GM12878 (cell line): ENCODE results near the gene INAFM1. TPM values are rescaled to one million over a fixed set of nuclear protein-coding genes. Genes with fewer than 3 reads are reported as not detected.
A peak's percentile ranks its signal among the peaks of the same experiment; 100 is the strongest.

Experiments
- ATAC-seq: fragments of 200-7000 bp; cut with Tn5 transposase; 3 replicates; pipeline ENCODE4 v1.9.1; 2020; ENCODE audit warnings: mild to moderate bottlenecking, moderate library complexity
- BruUV-seq: library from RNA; stranded (reverse); fragments of 400-500 nt; replicated peaks from 2 replicates; lab custom pipeline; 2021; lab: Mats Ljungman, UMichigan
- CTCF ChIA-PET: fragments of 300-600 bp; sonication (Branson Sonifier 250); formaldehyde crosslinking; extraction: SDS; loops from one replicate; lab custom pipeline; 2021; ENCODE audit warnings: inconsistent platforms; lab: Yijun Ruan, JAX
- POLR2A ChIA-PET: fragments of 350-600 bp; formaldehyde crosslinking; extraction: SDS; loops from one replicate; lab custom pipeline; 2021; ENCODE audit warnings: inconsistent platforms; lab: Charles Lee
- RAD21 ChIA-PET: fragments of 300-600 bp; sonication (Branson Sonifier 250); formaldehyde crosslinking; loops from one replicate; lab custom pipeline; 2023; ENCODE audit warnings: antibody characterized with exemption; ENCODE audit not compliant: unreplicated experiment; lab: Charles Lee
- SMC1A ChIA-PET: fragments of 300-600 bp; sonication (Branson Sonifier 250); formaldehyde crosslinking; loops from one replicate; lab custom pipeline; 2023; ENCODE audit not compliant: unreplicated experiment, uncharacterized antibody; lab: Charles Lee
- DNase-seq: peaks from one replicate; pipeline ENCODE4 v3.0.0-alpha.2; 2011; ENCODE audit warnings: low read depth, low spot score
- FAIRE-seq: peaks from 3 replicates; lab custom pipeline; 2011; peaks lifted over from hg19 to GRCh38; lab: Jason Lieb, UNC
- H2AFZ ChIP-seq: 2 replicates; pipeline ENCODE4 v1.6.0; 2011; ENCODE audit warnings: low read depth, low read length, control low read depth; ENCODE audit not compliant: control insufficient read depth
- H3K27ac ChIP-seq: 2 replicates; pipeline ENCODE4 v1.5.1; 2011; ENCODE audit warnings: control low read depth; ENCODE audit not compliant: control insufficient read depth, insufficient read depth
- H3K27me3 ChIP-seq, 2 experiments: replicated peaks in 1 of 2; 2 replicates each; pipeline versions ENCODE4 v1.6.0 to v1.6.1; 2011; ENCODE audit warnings: low read length in 1 of 2; ENCODE audit not compliant: control insufficient read depth in 2 of 2, insufficient read depth in 2 of 2
- H3K36me3 ChIP-seq, 2 experiments: 2 replicates each; pipeline ENCODE4 v1.5.1; 2011; ENCODE audit warnings: low read length in 1 of 2; ENCODE audit not compliant: control insufficient read depth in 2 of 2, insufficient read depth in 2 of 2
- H3K4me1 ChIP-seq: 2 replicates; pipeline ENCODE4 v1.6.1; 2011; ENCODE audit warnings: mild to moderate bottlenecking, low read length, moderate library complexity, mixed read lengths; ENCODE audit not compliant: control insufficient read depth, insufficient read depth
- H3K4me2 ChIP-seq: 2 replicates; pipeline ENCODE4 v1.6.0; 2011; ENCODE audit warnings: control low read depth; ENCODE audit not compliant: control insufficient read depth, insufficient read depth
- H3K4me3 ChIP-seq: fragments of 200-600 bp; sonication (generic); 2 replicates; pipeline ENCODE4 v1.5.1; 2016
- H3K79me2 ChIP-seq: 2 replicates; pipeline ENCODE4 v1.6.0; 2011; ENCODE audit warnings: low read length; ENCODE audit not compliant: control insufficient read depth, insufficient read depth
- H3K9ac ChIP-seq: 2 replicates; pipeline ENCODE4 v1.8.0; 2011; ENCODE audit warnings: low read length, control low read depth, mixed read lengths; ENCODE audit not compliant: control insufficient read depth, insufficient read depth
- H3K9me3 ChIP-seq: replicated peaks from 3 replicates; pipeline ENCODE4 v1.5.1; 2011; ENCODE audit warnings: mild to moderate bottlenecking, low read length; ENCODE audit not compliant: control insufficient read depth, insufficient read depth
- H4K20me1 ChIP-seq: 2 replicates; pipeline ENCODE4 v1.6.0; 2011; ENCODE audit not compliant: control insufficient read depth, insufficient read depth
- BCL11A ChIP-seq: IDR thresholded peaks from 2 replicates; pipeline ENCODE4 v1.6.1; 2011; ENCODE audit warnings: low read depth, low read length
- BHLHE40 ChIP-seq, 2 experiments: fragments of 450-650 bp in 1 of 2; IDR thresholded peaks; 2 replicates each; pipeline ENCODE4 v1.6.1; 2011 to 2017; ENCODE audit warnings: low read depth in 2 of 2, borderline replicate concordance in 1 of 2, improper control_type of control experiment in 1 of 2, low read length in 1 of 2, mild to moderate bottlenecking in 1 of 2
- CREB1 ChIP-seq: IDR thresholded peaks from 2 replicates; pipeline ENCODE4 v1.6.1; 2012; ENCODE audit warnings: low read depth, mild to moderate bottlenecking, inconsistent platforms
- DPF2 ChIP-seq: fragments of 450-650 bp; IDR thresholded peaks from 2 replicates; pipeline ENCODE4 v1.6.1; 2017; ENCODE audit warnings: mild to moderate bottlenecking
- EGR1 ChIP-seq, 2 experiments: IDR thresholded peaks; 1 replicate in 1 of 2; 2 replicates in 1 of 2; pipeline ENCODE4 v1.6.1; 2011 to 2012; ENCODE audit warnings: low read depth in 2 of 2, low read length in 2 of 2, borderline replicate concordance in 1 of 2, mild to moderate bottlenecking in 1 of 2, moderate library complexity in 1 of 2
- ESRRA ChIP-seq: IDR thresholded peaks from 2 replicates; pipeline ENCODE4 v1.6.1; 2012; ENCODE audit warnings: mild to moderate bottlenecking, low read length, improper control_type of control experiment
- GABPA ChIP-seq: IDR thresholded peaks from 2 replicates; pipeline ENCODE4 v1.6.1; 2014; ENCODE audit warnings: antibody characterized with exemption, low read depth, mild to moderate bottlenecking, inconsistent platforms
- HCFC1 ChIP-seq: fragments of 150-350 bp; IDR thresholded peaks from 2 replicates; pipeline ENCODE4 v1.6.1; 2014; ENCODE audit warnings: low read length
- IKZF1 ChIP-seq: fragments of 450-650 bp; conservative IDR thresholded peaks from 2 replicates; pipeline ENCODE4 v1.6.1; 2017; ENCODE audit warnings: antibody characterized with exemption, mild to moderate bottlenecking
- JUND ChIP-seq: IDR thresholded peaks from 2 replicates; pipeline ENCODE4 v1.6.1; 2012; ENCODE audit warnings: low read depth, mild to moderate bottlenecking, low read length, improper control_type of control experiment, moderate library complexity
- RELA ChIP-seq: fragments of 450-650 bp; IDR thresholded peaks from 2 replicates; pipeline ENCODE4 v1.8.0; 2014; ENCODE audit warnings: borderline replicate concordance; ENCODE audit not compliant: partially characterized antibody
- RFX5 ChIP-seq: IDR thresholded peaks from 2 replicates; pipeline ENCODE4 v1.6.1; 2011; ENCODE audit warnings: low read depth, low read length, improper control_type of control experiment
- RUNX3 ChIP-seq: IDR thresholded peaks from 2 replicates; pipeline ENCODE4 v1.6.1; 2012; ENCODE audit warnings: low read length, inconsistent platforms
- SMAD5 ChIP-seq: IDR thresholded peaks from 2 replicates; pipeline ENCODE4 v1.6.1; 2016; ENCODE audit warnings: antibody characterized with exemption, low read depth
- SP1 ChIP-seq: IDR thresholded peaks from one replicate; pipeline ENCODE4 v1.6.1; 2011; ENCODE audit warnings: low read depth, low read length
- TCF3 ChIP-seq: IDR thresholded peaks from 2 replicates; pipeline ENCODE4 v1.6.1; 2012; ENCODE audit warnings: low read depth, mild to moderate bottlenecking, low read length, borderline replicate concordance; ENCODE audit not compliant: insufficient read depth
- TCF7 ChIP-seq: IDR thresholded peaks from 2 replicates; pipeline ENCODE4 v1.6.1; 2014; ENCODE audit warnings: antibody characterized with exemption, borderline replicate concordance
- WRNIP1 ChIP-seq: IDR thresholded peaks from 2 replicates; pipeline ENCODE4 v1.6.1; 2011; ENCODE audit warnings: low read depth, low read length, improper control_type of control experiment, borderline replicate concordance
- ZNF274 ChIP-seq: IDR thresholded peaks from one replicate; pipeline ENCODE4 v1.8.0; 2011; ENCODE audit not compliant: insufficient read length, insufficient read depth
- ZNF384 ChIP-seq: IDR thresholded peaks from 2 replicates; pipeline ENCODE4 v1.6.1; 2012; ENCODE audit warnings: low read depth, mild to moderate bottlenecking, low read length, improper control_type of control experiment, borderline replicate concordance
- WGBS: methylation state at CpG from one replicate; pipeline ENCODE4 v1.1.6; 2016; ENCODE audit warnings: low lambda C conversion rate; ENCODE audit not compliant: insufficient replicate concordance, insufficient coverage; ENCODE audit errors: missing lambda C conversion rate; 5-methylcytosine and 5-hydroxymethylcytosine counted together
- in situ Hi-C: fragments of 300-500 bp; cut with MboI; formaldehyde crosslinking; loops from 9 replicates; pipeline ENCODE4 v1.14.3; 2018; ENCODE audit warnings: mixed read lengths
- intact Hi-C: fragments of 100-400 bp; cut with micrococcal nuclease; formaldehyde crosslinking; loops from one replicate; pipeline ENCODE4 v1.14.2; 2022; ENCODE audit not compliant: unreplicated experiment
- polyA plus RNA-seq, 11 experiments: library from polyadenylated mRNA; depleted of rRNA in 4 of 11; unstranded in 6 of 11; stranded (reverse) in 5 of 11; fragments of >200 nt; fragmentation: Nextera tagmentation in 4 of 11; fragmentation: Illumina TruSeq in 1 of 11; extraction: Ambion mirVana in 4 of 11; extraction: Trizol in 1 of 11; gene quantifications; 1 replicate in 1 of 11; 2 replicates in 10 of 11; pipeline versions ENCODE4 v1.2.1 to v1.2.3, GENCODE V29; 2011 to 2016; ENCODE audit warnings: inconsistent platforms in 2 of 11, missing spikeins in 2 of 11, low read depth in 1 of 11
- total RNA-seq, 4 experiments: library from RNA; depleted of rRNA in 3 of 4; stranded (reverse); fragments of >200 nt in 3 of 4; fragmentation: Illumina TruSeq in 1 of 4; extraction: Trizol in 1 of 4; gene quantifications; 2 replicates each; pipeline versions ENCODE4 v1.2.1 to v1.2.3, GENCODE V29; 2013 to 2021
- TF ChIP-seq, protein P1 (sequence below): IDR thresholded peaks from 2 replicates; pipeline ENCODE4 v1.6.1; 2012; ENCODE audit warnings: low read depth, low read length, improper control_type of control experiment
- TF ChIP-seq, protein P2 (sequence below): fragments of 450-650 bp; conservative IDR thresholded peaks from 2 replicates; pipeline ENCODE4 v1.6.1; 2017; ENCODE audit warnings: mild to moderate bottlenecking, moderate library complexity

The INAFM1 gene
- total and polyA plus RNA-seq, 10 of the 15 experiments (the other 5 are each of a cell fraction or from before 2014, with no cell fraction given): 0.57 to 6.8 (median 1.1) TPM; not detected in 1

DNA sequence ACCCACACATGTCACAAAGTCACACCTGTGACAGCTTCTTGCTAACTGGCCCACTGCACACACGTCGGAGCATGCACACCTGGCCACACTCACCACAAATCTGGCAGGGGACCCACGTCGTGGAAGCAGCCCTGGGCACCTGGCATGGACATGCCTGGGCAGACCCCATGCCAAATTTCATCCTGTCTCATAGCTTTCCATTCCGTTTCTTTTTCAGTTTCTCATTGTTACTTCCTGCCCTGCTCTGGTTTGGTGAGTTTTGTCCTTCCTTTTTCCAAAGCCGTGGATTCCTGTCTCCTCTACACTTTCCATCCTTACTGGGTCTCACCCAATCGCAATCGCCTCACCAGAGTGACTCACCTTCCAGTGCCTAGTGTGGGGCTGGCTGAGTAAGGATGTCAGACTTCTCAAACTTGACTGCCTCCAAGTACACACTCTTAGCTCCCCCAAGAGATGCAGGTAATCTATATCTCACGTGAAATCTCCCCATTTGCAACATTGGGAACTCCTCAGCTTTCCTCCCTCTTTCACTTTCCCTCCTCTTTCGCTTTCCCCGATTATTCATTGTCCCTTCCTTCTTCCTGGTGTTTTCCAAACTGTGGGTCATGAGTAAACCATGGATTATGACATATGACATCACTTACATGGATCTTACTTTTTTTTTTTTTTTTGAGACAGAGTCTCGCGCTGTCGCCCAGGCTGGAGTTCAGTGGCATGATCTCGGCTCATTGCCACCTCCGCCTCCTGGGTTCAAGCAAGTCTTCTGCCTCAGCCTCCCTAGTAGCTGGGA, 42.1 kb upstream of the INAFM1 start:
- CTCF ChIA-PET: interaction anchor here (0.7 to 3.4 kb wide), 5 partner anchors 8 to 22 kb away, joined by 3 to 65 read pairs (median 13); no protein-coding TSS in a partner anchor
- H4K20me1 ChIP-seq: no peaks in the 10 kb centered on the region
- SMC1A ChIA-PET: interaction anchor here (0.9 to 1.6 kb wide), 5 partner anchors 11 to 46 kb away, joined by 3 to 8 read pairs (median 6); no protein-coding TSS in a partner anchor
- H3K9ac ChIP-seq: peak overlapping the region; percentile 1; the same call in 1 of the 2 replicates
- WGBS: 27% methylated on average over 13 of the region's 16 CpGs
- H2AFZ ChIP-seq: peak overlapping the region; percentile 5
- no peak overlapping the region; the same call in 1 of the 2 replicates for H3K4me3 ChIP-seq
- no TSS peak for BruUV-seq
- peak overlapping the region; percentile 88 for H3K27ac ChIP-seq
- H3K9me3 ChIP-seq: no peaks in the 10 kb centered on the region; the same call in 2 of the 3 replicates
- peaks cover 22% of the 10 kb centered on the region for H3K79me2 ChIP-seq
- DNase-seq: no peak
- H3K4me2 ChIP-seq: peak overlapping the region; percentile 94
- ATAC-seq: no peak; the same call in 2 of the 3 replicates
- peaks cover 33% of the 10 kb centered on the region for H3K4me1 ChIP-seq
- intact Hi-C loops (no loop called here), in situ Hi-C loops (no loop called here)
- RAD21 ChIA-PET: interaction anchor here (0.6 to 2.3 kb wide), 4 partner anchors 11 to 119 kb away, joined by 3 to 23 read pairs (median 6); partner anchors contain the start of genes CCDC9 and ZC3H4
- POLR2A ChIA-PET: interaction anchor here (0.6 to 2.0 kb wide), 5 partner anchors 8 to 323 kb away, joined by 3 to 10 read pairs (median 7); partner anchors contain the start of gene INAFM1
- no peaks in the 10 kb centered on the region for H3K36me3 ChIP-seq
- peak; percentile 23 for FAIRE-seq
- no peaks in the 10 kb centered on the region for H3K27me3 ChIP-seq
- TF ChIP-seq EGR1 (IDR thresholded peaks at IDR 0.05; ENCODE audit: borderline replicate concordance in 1 of 2, low read depth in 2 of 2, low read length in 2 of 2): no peak
- peak; percentile 77 for TF ChIP-seq RUNX3
- no peak for TF ChIP-seq ESRRA
- TF ChIP-seq, protein P1, sequence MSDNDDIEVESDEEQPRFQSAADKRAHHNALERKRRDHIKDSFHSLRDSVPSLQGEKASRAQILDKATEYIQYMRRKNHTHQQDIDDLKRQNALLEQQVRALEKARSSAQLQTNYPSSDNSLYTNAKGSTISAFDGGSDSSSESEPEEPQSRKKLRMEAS: peak; percentile 36; the same call in 1 of the 2 replicates
- TF ChIP-seq DPF2: peak; percentile 73; the same call in 1 of the 2 replicates
- no peak for TF ChIP-seq ZNF384
- TF ChIP-seq BCL11A: no peak
- TF ChIP-seq, protein P2, sequence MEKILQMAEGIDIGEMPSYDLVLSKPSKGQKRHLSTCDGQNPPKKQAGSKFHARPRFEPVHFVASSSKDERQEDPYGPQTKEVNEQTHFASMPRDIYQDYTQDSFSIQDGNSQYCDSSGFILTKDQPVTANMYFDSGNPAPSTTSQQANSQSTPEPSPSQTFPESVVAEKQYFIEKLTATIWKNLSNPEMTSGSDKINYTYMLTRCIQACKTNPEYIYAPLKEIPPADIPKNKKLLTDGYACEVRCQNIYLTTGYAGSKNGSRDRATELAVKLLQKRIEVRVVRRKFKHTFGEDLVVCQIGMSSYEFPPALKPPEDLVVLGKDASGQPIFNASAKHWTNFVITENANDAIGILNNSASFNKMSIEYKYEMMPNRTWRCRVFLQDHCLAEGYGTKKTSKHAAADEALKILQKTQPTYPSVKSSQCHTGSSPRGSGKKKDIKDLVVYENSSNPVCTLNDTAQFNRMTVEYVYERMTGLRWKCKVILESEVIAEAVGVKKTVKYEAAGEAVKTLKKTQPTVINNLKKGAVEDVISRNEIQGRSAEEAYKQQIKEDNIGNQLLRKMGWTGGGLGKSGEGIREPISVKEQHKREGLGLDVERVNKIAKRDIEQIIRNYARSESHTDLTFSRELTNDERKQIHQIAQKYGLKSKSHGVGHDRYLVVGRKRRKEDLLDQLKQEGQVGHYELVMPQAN: no peak
- no peak for TF ChIP-seq RFX5
- no peak for TF ChIP-seq JUND
- TF ChIP-seq ZNF274: no peak
- TF ChIP-seq SMAD5: no peak
- TF ChIP-seq SP1: peak; percentile 18
- TF ChIP-seq TCF7: no peak
- TF ChIP-seq WRNIP1: no peak
- no peak for TF ChIP-seq HCFC1
- TF ChIP-seq TCF3: peak; percentile 91
- TF ChIP-seq GABPA: no peak
- TF ChIP-seq CREB1: no peak
- peak; percentile 11 to 75; a peak in 2 of 4 replicates for TF ChIP-seq BHLHE40 (IDR thresholded peaks at IDR 0.05; ENCODE audit: borderline replicate concordance in 1 of 2, low read depth in 2 of 2, low read length in 1 of 2)
- no peak for TF ChIP-seq RELA
- TF ChIP-seq IKZF1: peak; percentile 76
